GM12872 (cell line): ENCODE measurements around the gene CLK4.

Experiments
- TF ChIP-seq, protein P1 (sequence below): IDR thresholded peaks from 3 replicates; pipeline ENCODE4 v1.5.1; 2011; ENCODE audit warnings: low read depth, mild to moderate bottlenecking, low read length, moderate library complexity; ENCODE audit not compliant: insufficient read depth

CLK4 gene

DNA sequence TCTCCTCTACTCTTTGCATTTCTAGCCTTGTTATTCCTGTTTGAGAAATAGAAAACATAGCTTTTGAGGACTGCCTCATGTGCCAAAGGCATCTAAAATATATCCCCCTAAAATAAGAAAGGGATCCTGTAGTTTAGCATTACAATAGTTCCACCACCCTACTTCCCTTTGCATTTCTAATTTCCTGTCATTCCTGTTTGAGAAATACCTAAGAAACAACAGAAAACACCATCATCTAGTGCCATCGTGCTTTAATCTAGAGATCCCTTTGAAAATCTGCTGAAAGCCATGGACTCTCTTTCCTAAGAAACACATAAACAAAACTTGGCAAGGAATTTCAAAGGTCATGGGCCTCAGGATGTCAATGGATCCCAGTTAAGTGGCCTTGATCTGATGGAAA lies 7.5 kb downstream of the CLK4 start:
- TF ChIP-seq, protein P1, sequence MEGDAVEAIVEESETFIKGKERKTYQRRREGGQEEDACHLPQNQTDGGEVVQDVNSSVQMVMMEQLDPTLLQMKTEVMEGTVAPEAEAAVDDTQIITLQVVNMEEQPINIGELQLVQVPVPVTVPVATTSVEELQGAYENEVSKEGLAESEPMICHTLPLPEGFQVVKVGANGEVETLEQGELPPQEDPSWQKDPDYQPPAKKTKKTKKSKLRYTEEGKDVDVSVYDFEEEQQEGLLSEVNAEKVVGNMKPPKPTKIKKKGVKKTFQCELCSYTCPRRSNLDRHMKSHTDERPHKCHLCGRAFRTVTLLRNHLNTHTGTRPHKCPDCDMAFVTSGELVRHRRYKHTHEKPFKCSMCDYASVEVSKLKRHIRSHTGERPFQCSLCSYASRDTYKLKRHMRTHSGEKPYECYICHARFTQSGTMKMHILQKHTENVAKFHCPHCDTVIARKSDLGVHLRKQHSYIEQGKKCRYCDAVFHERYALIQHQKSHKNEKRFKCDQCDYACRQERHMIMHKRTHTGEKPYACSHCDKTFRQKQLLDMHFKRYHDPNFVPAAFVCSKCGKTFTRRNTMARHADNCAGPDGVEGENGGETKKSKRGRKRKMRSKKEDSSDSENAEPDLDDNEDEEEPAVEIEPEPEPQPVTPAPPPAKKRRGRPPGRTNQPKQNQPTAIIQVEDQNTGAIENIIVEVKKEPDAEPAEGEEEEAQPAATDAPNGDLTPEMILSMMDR, result no peak

DNA sequence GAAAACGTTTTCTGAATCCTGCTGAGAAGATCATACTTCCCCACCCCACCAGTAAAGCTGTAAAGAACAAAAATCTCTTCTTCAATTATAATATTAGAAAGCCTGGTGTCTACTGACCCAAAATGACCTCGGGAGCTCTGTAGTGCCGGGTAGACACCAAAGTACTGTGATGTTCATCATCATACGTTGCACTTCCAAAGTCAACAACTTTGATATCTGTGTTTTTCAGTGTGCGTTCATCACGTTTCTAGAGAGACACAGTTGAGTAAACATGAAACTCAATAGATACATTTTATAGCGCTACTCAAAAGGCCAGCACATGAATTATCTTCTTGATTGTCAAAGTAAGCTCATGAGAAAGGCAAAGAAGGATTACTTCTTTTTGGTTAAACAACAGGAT lies 14.6 kb downstream of the CLK4 start:
- TF ChIP-seq, protein P1, result no peak

DNA sequence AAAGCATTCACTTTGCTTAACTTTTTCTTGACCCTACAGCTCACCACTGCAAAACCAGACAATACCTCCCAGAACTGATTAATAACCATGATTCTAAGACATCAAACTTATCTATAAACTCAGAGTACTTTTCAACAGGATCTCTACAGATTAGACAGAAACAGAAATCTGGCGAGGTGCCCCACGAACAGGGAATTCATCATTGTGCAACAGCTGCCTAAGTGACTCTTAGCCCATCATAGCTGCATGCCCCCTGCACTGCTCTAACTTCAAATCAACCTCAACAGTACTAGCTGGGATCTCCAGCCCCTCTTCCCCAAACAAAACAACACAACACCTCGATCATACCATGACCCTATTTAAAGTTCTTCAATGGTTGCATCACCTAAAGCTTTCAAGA lies 20.6 kb downstream of the CLK4 start:
- TF ChIP-seq, protein P1, result no peak

DNA sequence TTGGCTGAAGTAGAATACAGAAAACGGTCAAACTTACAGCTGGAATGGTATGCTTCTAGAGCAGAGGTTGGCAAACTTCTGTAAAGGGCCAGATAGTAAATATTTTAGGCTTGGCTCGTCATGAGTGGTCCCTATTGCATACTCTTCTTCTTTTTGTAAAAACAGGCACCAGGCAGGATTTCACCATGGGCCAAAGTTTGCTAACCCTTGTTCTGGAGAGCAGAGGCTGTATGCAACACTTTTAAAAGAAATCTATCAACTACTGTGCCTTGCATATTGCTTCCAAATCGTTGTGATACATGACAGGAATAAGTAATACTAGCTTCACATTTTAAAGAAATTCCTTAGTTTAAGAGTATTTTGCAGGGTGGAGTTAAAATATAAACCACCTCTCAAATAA lies 21.1 kb downstream of the CLK4 start:
- TF ChIP-seq, protein P1, result no peak

DNA sequence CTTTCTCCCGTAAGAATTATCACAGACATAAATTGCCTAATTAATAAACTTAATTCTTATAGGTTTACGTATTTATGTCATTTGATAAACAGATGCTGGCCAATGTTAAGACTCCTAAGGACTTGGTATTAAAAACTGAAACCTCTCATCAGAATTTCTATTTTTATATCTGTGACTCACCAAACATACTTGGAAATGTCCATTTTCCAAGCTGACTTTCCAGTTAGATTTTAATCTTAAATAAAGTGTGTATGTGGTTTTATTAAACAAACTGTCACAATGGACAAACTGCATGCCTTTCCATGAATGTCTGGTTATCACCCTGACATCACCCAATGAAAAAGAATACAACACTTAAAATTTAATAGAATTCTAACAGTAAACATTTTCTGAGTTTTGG lies 24.1 kb downstream of the CLK4 start:
- TF ChIP-seq, protein P1, result no peak

DNA sequence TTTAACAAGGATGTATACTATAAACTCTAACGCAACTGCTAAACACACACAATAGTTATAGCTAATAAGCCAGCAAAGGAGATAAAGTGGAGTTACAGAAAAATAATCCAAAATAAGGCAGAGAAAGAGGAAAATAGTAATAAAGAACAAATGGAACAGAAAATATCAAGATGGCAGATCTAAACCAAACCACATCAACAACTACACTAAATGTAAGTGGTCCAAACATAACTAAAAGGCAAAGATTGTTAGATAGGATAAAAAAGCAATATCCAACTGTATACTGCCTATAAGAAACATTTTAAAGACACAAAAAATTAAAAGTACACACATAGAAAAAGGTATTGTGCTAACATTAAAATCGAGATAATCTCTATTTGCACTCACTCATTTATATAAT lies 31.1 kb downstream of the CLK4 start:
- TF ChIP-seq, protein P1, result no peak

DNA sequence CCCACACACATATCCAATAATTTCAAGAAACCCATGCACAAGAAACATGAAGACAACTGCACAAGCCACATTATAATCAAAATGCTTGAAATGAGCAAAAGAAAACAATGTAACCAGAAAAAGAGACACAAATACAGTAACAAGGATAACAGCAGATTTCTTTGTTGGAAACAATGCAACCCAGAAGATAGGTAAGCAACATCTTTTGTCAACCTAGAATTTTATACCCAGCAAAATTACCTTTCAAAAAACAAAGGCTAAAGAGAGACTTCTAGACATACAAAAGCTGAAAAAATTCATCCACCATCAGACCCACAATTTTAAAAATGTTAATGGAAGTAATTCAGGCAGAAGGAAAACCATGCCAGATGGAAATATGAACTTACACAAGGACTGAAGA lies 31.7 kb downstream of the CLK4 start:
- TF ChIP-seq, protein P1, result no peak

DNA sequence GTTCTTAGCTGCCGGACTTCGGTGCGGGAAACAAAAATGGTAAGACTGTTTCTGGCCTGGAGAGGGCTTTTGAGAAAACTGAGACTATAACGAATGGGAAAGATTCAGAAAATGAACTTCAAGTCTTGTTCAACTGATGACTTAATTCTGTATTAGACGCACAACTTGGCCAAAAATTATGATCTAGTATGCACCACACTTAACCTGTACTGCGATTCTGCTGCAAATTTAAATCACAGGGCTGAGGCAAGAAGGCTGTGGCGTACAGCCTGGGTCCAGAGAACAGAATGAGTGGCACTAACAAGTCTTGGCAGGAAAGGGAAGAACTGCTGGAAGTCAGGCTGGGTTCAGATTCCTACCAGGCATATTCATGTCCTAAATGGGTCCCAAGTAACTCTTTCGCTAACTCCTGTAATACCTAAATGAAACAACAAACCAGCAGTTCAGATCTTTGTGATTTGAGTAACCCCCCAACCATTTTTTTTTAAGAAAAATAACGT lies 35.9 kb downstream of the CLK4 start:
- TF ChIP-seq, protein P1, result no peak
